H1 (cell line): ENCODE data around the gene FHIT.

Experiments used
- POU5F1 ChIP-seq: IDR thresholded peaks from 2 replicates; pipeline ENCODE4 v1.6.1; 2011; ENCODE audit warnings: low read depth, mild to moderate bottlenecking, low read length, moderate library complexity
- RFX5 ChIP-seq: IDR thresholded peaks from 2 replicates; pipeline ENCODE4 v1.6.1; 2011; ENCODE audit warnings: low read depth, low read length, improper control_type of control experiment, borderline replicate concordance
- TF ChIP-seq, protein P1 (sequence below), 3 experiments: IDR thresholded peaks; 1 replicate in 2 of 3; 2 replicates in 1 of 3; pipeline versions ENCODE4 v1.5.1 to v1.6.1; 2011; ENCODE audit warnings: low read length in 3 of 3, mild to moderate bottlenecking in 3 of 3, inconsistent platforms in 2 of 3, low read depth in 1 of 3, moderate library complexity in 1 of 3; ENCODE audit not compliant: insufficient read depth in 1 of 3; ENCODE audit errors: control extremely low read depth in 1 of 3

DNA sequence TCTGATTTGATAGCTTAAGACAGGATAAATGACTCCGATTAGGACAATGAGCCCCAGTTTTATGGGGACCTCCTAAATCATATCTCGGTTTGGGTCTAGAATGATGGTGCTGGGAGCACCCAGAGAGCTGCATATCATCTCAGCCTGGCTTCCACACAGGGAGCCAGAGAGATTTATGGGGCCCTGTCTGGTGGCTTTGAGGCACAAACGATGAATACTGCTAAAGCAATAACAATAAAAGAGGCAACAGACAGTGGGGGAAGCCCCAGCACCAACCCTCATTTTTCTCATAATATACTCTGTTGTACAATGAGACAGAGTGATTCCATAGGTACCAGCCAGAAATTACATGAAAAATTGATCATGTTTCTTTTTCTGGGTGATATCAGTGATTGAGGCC lies 1312.4 kb downstream of the FHIT start:
- TF ChIP-seq, protein P1, sequence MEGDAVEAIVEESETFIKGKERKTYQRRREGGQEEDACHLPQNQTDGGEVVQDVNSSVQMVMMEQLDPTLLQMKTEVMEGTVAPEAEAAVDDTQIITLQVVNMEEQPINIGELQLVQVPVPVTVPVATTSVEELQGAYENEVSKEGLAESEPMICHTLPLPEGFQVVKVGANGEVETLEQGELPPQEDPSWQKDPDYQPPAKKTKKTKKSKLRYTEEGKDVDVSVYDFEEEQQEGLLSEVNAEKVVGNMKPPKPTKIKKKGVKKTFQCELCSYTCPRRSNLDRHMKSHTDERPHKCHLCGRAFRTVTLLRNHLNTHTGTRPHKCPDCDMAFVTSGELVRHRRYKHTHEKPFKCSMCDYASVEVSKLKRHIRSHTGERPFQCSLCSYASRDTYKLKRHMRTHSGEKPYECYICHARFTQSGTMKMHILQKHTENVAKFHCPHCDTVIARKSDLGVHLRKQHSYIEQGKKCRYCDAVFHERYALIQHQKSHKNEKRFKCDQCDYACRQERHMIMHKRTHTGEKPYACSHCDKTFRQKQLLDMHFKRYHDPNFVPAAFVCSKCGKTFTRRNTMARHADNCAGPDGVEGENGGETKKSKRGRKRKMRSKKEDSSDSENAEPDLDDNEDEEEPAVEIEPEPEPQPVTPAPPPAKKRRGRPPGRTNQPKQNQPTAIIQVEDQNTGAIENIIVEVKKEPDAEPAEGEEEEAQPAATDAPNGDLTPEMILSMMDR (IDR thresholded peaks at IDR 0.05; ENCODE audit: control extremely low read depth in 1 of 3, insufficient read depth in 1 of 3, low read depth in 1 of 3, low read length in 3 of 3): no peak
- no peak for TF ChIP-seq RFX5
- no peak for TF ChIP-seq POU5F1
